Adipose tissue (tissue), 3 donors: ENCODE results near the gene PPFIA1. TPM values are rescaled to one million over a fixed set of nuclear protein-coding genes. Genes with fewer than 3 reads are reported as not detected.
A peak's percentile ranks its signal among the peaks of the same experiment; 100 is the strongest.
"Not testable (repeated sequence)": the region's sequence is repeated elsewhere in the genome, so short reads cannot be mapped to it uniquely, and the experiment has no call there.

Experiments used
- H3K27ac ChIP-seq: one replicate; pipeline ENCODE4 v1.5.1; 2013; ENCODE audit warnings: low read depth, low read length
- WGBS, 3 donors: extraction: QIAGEN DNeasy Blood & Tissue Kit; methylation state at CpG; one replicate each; pipeline ENCODE4 v1.1.7; 2013; 5-methylcytosine and 5-hydroxymethylcytosine counted together
- polyA plus RNA-seq, 3 donors: library from polyadenylated mRNA; stranded (reverse); fragments of 200-250 nt; gene quantifications; one replicate each; pipeline ENCODE4 v1.2.3, GENCODE V29; 2013
- donor health status: healthy with polysubstance abuse.
- donor health status: Bipolar disorder and iron deficiency.
- donor health status: healthy.

The PPFIA1 gene
- polyA plus RNA-seq, 3 donors, result 8.0 to 27.2 (median 25.0) TPM

DNA sequence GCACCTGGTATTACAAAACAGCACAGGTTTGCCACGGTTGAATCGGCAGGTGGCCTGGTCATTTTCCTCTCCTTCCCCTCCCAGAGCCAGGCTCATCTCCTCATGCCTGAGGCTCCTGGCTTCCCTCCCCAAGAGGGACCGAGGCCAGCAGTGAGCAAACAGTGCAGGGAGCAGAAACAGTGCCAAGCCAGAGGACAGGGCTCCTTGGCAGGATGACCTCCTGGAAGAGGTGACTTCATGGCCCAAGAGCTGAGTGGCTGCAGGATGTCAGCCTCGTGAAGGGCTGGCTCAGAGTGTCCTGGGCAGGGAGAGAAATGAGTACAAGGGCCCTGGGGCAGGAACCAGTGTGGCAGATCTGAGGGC, 22.8 kb upstream of the PPFIA1 start:
- WGBS, 3 donors, result 52 to 69% (median 60%) methylated on average over 4 of the region's 4 CpGs
- H3K27ac ChIP-seq, result no peak overlapping the region

- no peak overlapping the region for H3K27ac ChIP-seq
- WGBS, 3 donors, result 66 to 75% (median 66%) methylated on average over 14 to 16 of the region's 16 CpGs
Measured at GRCh38 chr11:70250876-70251658, 19.4 kb upstream of the PPFIA1 start.

- peak overlapping the region; percentile 22 for H3K27ac ChIP-seq
Measured at GRCh38 chr11:70251659-70252321, 18.7 kb upstream of the PPFIA1 start.

DNA sequence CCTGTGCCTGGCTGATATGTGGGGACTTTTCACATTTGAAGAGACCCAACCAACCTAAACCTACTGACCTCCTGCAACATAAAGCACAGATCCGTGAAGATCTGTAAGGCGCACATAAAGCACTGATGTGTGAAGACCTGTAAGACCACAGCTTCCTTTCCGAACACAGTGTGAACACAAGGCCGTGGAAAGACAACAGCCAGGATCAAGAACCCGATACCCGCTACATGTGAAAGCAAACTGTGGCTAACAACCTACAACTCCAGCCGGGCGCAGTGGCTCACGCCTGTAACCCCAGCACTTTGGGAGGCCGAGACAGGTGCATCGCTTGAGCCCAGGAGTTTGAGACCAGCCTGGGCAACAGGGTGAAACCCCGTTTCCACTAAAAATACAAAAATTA, 17.6 kb upstream of the PPFIA1 start:
- H3K27ac ChIP-seq, result no peak overlapping the region
- WGBS, 3 donors, result 93 to 98% (median 96%) methylated on average over 12 of the region's 12 CpGs

More at GRCh38 chr11:70251659-70252321, 18.7 kb upstream of the PPFIA1 start:
- 76 to 78% (median 77%) methylated on average over 21 of the region's 21 CpGs for WGBS, 3 donors

DNA sequence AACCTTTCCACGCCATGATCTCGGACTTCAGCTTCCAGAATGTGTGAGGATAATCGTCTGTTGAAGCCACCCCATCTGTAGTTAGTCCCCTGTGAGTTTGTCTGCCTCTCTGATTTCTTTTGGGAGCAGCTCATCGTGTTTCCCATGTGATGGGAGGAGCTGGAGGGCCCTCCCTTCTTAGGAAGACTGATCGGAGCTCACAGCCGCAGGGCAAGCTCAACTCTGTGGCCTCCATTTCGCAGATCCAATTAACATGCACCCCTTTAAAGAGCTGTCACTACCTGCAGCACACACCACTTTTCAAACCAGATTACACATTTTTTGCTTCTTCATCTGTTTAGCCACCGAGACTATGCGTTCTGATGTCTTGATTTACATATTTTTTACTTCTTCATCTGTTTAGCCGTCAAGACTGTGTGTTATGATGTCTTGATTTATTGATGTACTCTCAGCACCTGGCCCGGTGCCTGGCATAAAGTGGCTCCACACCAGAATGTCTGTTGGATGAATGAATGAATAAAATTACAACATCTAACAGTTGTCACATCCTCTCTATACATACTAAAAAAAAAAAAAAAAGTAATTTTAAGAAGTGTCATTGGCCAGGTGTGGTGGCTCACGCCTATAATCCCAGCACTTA, 14.9 kb upstream of the PPFIA1 start:
- 53 to 67% (median 62%) methylated on average over 12 of the region's 12 CpGs for WGBS, 3 donors
- H3K27ac ChIP-seq, result no peak overlapping the region

DNA sequence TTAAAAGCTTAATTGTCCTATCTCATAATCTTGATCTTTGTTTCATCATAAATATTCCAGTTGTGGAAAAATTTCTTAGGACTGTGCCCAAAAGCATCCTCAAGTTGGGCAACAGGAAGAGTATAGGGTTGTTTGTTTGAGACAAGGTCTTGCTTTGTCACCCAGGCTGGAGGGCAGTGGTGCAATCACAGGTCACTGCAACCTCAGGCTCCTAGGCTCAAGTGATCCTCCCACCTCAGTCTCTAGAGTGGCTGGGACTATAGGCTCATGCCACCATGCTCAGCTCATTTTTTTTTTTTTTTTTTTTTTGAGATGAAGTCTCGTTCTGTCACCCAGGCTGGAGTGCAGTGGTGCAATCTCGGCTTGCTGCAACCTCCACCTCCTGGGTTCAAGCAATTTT, 11.4 kb upstream of the PPFIA1 start:
- WGBS, 3 donors, result 58 to 91% (median 79%) methylated on average over 2 of the region's 2 CpGs
- H3K27ac ChIP-seq, result not testable (repeated sequence)

DNA sequence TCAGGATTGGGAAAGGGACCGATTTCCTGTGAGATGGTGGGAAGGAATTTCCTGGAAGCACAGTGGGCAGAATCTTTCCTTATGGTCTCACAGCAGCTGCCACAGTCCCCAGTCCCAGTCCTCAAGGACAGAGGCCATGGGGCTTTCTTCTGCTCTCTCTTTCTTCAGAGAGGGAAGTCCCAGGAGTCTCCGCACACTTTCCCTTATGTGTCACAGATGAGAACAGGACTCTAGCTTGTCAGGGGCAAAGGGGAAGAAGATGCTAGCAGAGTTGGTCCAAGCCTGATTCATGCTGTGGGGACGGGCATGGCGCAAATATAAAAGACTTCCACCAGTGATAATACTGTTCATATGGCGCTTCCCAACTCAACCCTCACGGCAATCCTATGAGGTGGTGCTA, 7.5 kb upstream of the PPFIA1 start:
- WGBS, 3 donors, result 81 to 93% (median 89%) methylated on average over 6 of the region's 6 CpGs

GRCh38 chr11:70263363-70263762, 7.1 kb upstream of the PPFIA1 start:
- WGBS, 3 donors, result 90 to 94% (median 93%) methylated on average over 7 of the region's 7 CpGs

More for the DNA sequence above, 7.5 kb upstream of the PPFIA1 start:
- H3K27ac ChIP-seq, result no peak overlapping the region

DNA sequence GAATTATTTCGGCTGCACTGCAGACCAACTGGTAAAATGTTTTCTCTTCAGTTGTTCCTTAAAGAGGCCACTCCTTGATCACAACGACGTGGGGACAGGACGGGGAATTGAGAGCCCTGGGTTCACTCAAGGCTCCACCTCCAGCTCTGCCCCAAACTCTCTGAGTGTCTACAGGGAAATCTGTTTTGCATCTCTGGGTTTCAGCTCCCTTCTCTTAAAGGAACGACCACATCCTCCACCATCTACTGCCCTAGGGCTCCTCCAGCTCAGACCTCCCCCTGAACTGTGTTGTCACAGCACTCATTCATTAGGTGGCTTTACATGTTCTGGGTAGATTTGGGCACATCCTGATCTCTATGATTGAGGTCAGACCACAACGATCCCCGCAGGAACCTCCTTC, 5.1 kb upstream of the PPFIA1 start:
- WGBS, 3 donors, result 36 to 49% (median 41%) methylated on average over 7 of the region's 7 CpGs
- no peak overlapping the region for H3K27ac ChIP-seq

More at GRCh38 chr11:70263363-70263762, 7.1 kb upstream of the PPFIA1 start:
- no peak overlapping the region for H3K27ac ChIP-seq

DNA sequence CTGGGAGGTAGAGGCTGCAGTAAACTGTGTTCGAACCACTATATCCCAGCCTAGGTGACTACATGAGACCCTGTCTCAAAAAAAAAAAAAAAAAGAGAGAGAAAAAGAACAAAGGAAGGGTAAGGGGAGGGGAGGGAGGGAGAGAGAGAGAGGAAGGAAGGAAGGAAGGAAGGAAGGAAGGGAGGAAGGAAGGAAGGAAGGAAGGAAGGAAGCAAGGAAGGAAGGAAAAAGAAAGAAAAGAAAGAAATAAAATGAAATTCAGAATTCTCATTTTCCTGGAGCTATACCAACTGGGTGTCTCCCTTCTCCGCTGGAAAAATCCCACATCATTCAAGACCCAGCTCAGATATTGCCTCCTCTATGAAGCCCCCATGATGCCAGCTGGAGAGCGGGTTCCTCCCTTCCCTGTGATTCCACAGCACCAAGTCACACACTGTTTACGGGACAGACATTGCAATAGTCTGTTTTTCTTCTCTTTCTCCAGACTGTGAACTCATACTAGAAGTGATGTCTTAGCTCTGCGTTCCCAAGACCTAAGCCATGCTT, 3.0 kb upstream of the PPFIA1 start:
- 76 to 80% (median 78%) methylated on average over 5 of the region's 5 CpGs for WGBS, 3 donors

DNA sequence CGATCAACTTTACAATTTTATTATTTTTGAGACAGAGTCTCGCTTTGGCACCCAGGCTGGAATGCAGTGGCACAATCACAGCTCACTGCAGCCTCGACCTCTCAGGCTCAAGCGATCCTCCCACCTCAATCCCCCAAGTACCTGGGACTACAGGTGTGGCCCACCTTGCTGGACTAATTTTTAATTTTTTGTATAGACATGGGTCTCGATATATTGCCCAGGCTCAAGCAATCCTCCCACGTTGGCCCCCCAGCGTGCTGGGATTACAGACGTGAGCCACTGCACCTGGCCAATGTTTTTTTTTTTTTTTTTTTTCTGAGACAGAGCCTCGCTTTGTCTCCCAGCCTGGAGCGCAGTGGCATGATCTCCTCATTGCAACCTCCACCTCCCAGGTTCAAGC, 2.0 kb upstream of the PPFIA1 start:
- 77 to 93% (median 90%) methylated on average over 10 of the region's 10 CpGs for WGBS, 3 donors

More for the DNA sequence above, 3.0 kb upstream of the PPFIA1 start:
- H3K27ac ChIP-seq, result no peak overlapping the region

DNA sequence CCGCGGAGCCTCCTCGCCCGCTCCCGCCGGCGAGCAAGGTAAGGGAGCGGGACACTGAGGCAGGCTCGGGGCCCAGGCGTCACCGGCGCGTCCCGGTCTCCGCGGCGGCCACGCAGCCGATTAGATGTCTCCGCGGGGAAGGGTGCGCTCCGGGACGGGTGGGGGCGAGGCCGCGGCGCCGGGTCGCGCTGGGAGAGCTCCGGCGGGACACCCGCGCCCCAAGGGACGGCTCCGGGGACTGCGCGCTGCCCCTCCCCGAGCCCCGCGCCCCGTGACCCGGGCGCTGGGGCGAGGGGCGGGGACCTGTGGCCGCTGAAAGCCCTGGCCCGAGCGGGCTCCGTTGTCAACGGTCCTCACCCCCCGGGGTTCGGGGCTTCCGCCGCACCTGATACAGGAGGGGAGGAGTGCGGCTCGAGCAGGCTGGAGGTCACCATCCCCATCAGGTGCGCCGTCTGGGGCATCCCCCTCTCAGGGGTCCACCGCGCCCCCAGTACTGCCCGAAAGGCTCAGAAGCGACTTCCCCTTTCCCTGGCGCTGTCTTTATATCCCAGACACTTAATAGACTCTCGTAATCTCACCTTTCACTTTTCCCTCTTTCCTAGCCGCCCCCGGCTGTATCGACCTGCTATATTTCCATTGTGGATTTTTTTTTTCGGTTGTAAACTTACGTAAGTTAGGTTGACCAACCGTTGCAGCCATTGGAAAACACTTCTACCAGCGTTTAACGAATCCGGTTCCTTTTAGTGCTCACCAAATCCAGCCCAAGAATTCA, 573 bp downstream of the PPFIA1 start:
- H3K27ac ChIP-seq, result no peak overlapping the region
- WGBS, 3 donors, result 0 to 1% (median 1%) methylated on average over 34 to 75 of the region's 75 CpGs

More for the DNA sequence above, 2.0 kb upstream of the PPFIA1 start:
- H3K27ac ChIP-seq, result no peak overlapping the region

GRCh38 chr11:70271649-70271953, 1.1 kb downstream of the PPFIA1 start:
- no peak overlapping the region for H3K27ac ChIP-seq
- 2 to 7% (median 2%) methylated on average over 2 of the region's 2 CpGs for WGBS, 3 donors

DNA sequence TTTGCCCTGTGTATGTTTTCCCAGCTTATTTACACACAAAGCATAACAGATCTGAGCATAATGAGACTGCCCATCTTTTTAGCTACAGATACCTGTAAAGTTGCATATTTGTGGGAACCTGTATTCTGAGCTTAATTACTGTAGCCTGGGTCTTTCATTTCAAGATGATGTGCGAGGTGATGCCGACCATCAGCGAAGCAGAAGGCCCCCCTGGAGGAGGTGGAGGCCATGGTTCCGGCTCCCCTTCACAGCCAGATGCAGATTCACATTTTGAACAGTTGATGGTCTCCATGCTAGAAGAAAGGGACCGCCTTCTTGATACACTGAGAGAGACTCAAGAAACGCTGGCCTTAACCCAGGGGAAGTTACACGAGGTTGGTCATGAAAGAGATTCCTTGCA, 1.5 kb downstream of the PPFIA1 start:
- no peak overlapping the region for H3K27ac ChIP-seq
- WGBS, 3 donors, result 80 to 87% (median 83%) methylated on average over 7 of the region's 7 CpGs

GRCh38 chr11:70278994-70279393, 8.5 kb downstream of the PPFIA1 start:
- 92 to 95% (median 93%) methylated on average over 8 of the region's 8 CpGs for WGBS, 3 donors
- H3K27ac ChIP-seq, result no peak overlapping the region

DNA sequence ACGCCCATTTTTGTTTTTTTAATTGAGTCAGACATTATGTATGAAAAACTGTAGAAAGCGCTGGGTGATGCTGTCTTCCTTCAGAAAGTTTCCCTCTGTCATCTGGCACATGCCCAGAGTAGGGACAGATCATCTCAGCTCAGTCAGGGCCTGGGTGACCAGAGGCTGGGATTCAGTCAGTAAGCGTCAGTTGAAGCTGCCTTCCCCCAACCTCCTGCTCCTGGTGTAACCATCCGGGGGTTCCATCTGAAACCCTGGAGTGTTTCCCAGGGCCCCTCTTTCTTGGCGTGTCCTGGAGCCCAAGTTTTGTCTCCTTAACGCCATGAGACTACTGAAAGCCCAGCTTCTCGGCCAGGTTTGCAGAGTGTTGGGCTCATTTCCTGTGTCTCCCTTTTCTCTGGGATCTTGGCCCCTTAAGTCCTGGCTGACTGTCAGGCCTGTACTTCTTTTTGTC, 10.7 kb downstream of the PPFIA1 start:
- WGBS, 3 donors, result 53 to 75% (median 54%) methylated on average over 7 of the region's 7 CpGs
- H3K27ac ChIP-seq, result no peak overlapping the region

- 89 to 90% (median 89%) methylated on average over 4 of the region's 4 CpGs for WGBS, 3 donors
- H3K27ac ChIP-seq, result no peak overlapping the region
Measured at GRCh38 chr11:70282012-70282411, 11.5 kb downstream of the PPFIA1 start.

GRCh38 chr11:70288721-70289120, 18.2 kb downstream of the PPFIA1 start:
- no peak overlapping the region for H3K27ac ChIP-seq

More at GRCh38 chr11:70288721-70289120, 18.2 kb downstream of the PPFIA1 start:
- 84 to 96% (median 85%) methylated on average over 4 to 6 of the region's 6 CpGs for WGBS, 3 donors
